AG20443 (cell line): ENCODE measurements around the gene POLA2.
"Not testable (repeated sequence)": the region's sequence is repeated elsewhere in the genome, so short reads cannot be mapped to it uniquely, and the experiment has no call there.

ENCODE experiments used
- DNase-seq: peaks from one replicate; pipeline ENCODE4 v3.0.0; 2012; ENCODE audit warnings: low spot score, mixed read lengths

The POLA2 gene

GRCh38 chr11:65330544-65330943, 68.8 kb downstream of the POLA2 start:
- no peak for DNase-seq

DNA sequence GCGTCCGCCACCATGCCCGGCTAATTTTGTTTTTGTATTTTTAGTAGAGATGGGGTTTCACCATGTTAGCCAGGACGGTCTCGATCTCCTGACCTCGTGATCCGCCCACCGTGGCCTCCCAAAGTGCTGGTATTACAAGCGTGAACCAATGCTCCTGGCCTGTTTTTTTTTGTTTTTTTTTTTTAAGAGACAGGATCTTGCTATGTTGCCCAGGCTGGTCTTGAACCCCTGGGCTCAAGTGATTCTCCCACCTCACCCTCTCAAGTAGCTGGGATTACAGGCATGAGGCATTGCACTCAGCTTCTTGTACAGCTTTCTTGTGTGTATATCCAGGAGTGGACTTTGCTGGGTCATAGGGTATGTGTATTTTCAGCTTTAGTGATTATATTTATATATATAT, 70.8 kb downstream of the POLA2 start:
- not testable (repeated sequence) for DNase-seq

DNA sequence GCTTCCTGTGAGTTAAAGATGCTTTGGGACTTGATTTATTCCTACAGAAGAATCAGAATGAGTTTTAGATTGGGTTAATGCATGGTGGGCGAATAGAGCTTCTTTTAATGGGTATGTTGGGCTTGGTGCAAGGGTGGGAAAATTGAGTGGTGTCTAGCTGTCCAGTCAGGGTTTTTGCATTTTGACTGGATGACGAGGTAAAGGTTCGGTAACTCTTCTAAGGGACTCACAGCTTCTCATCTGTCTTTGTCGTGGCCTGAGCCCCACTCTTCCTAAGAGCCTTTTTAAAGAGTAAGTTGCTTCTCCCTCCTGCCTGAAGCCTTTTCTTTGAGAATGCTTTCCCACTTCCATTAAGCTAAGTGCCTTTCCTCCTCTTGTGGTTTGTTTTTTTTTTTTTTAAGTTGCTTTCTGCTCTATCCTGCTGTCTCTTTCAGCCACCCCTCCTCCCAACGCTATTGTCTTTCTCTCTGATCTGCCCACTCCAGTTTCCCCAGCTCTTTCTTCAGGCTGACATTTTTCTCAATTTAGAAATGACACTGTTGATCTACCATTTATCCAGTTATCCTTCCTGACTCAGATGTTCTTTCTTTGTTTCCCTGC, 73.0 kb downstream of the POLA2 start:
- no peak for DNase-seq

GRCh38 chr11:65338676-65339075, 76.9 kb downstream of the POLA2 start:
- DNase-seq: no peak

DNA sequence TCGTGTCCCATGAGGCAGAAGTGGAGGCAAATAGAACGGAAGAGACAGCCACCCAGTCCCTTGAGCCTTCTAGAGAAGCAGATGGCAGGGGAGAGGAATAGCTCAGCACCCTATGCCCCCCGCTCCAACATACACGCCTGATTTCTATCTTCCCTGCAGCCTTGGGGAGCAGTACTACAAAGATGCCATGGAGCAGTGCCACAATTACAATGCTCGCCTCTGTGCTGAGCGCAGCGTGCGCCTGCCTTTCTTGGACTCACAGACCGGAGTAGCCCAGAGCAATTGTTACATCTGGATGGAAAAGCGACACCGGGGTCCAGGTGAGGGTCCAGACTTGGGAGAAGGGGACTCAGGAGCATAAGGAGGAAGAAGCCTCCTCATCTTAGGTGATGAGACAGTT, 78.5 kb downstream of the POLA2 start:
- no peak for DNase-seq

DNA sequence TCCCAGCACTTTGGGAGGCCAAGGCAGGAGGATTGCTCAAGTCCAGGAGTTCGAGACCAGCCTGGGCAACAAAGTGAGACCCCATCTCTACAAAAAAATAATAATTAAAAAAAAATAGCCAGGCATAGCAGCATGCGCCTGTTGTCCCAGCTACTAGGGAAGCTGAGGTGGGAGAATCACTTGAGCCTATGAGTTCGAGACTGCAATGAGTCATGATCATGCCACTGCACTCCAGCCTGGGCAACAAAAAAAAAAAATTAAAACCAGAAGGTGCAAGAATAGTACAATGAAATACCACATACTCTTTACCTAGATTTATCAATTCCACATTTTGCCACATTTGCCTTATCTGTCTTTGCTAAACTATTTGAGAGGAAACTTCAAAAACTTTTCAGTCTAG, 80.1 kb downstream of the POLA2 start:
- no peak for DNase-seq
